Left ventricle myocardium inferior (tissue), 1 donor: Measurements from ENCODE around the gene HOTAIR. TPM values are rescaled to one million over a fixed set of nuclear protein-coding genes. Genes with fewer than 3 reads are reported as not detected.

Source experiments
- DNase-seq: peaks from one replicate; pipeline ENCODE4 v3.0.0-alpha.2; 2020
- H3K27ac ChIP-seq: fragments of 200-600 bp; replicated peaks from 2 replicates; pipeline ENCODE4 v1.8.0; 2021
- H3K27me3 ChIP-seq: fragments of 200-600 bp; 2 replicates; pipeline ENCODE4 v1.8.0; 2021; ENCODE audit warnings: low read depth
- H3K36me3 ChIP-seq: fragments of 200-600 bp; 2 replicates; pipeline ENCODE4 v1.8.0; 2021
- H3K4me1 ChIP-seq: fragments of 200-600 bp; 2 replicates; pipeline ENCODE4 v1.8.0; 2021
- H3K4me3 ChIP-seq: fragments of 200-600 bp; 2 replicates; pipeline ENCODE4 v1.8.0; 2021; ENCODE audit warnings: mild to moderate bottlenecking, moderate library complexity
- H3K9me3 ChIP-seq: fragments of 200-600 bp; replicated peaks from 2 replicates; pipeline ENCODE4 v1.8.0; 2021
- intact Hi-C: fragments of 100-400 bp; cut with micrococcal nuclease; formaldehyde crosslinking; loops from one replicate; pipeline ENCODE4 v1.11.0; 2022
- total RNA-seq: library from RNA; stranded (reverse); fragmentation: NEBNext Ultra II Directional; extraction: Animal tissue kit (Norgen Biotek cat#: 25700); gene quantifications from one replicate; pipeline ENCODE4 v1.2.1, GENCODE V29; 2021
- TF ChIP-seq, protein P1 (sequence below): fragments of 200-600 bp; IDR thresholded peaks from 2 replicates; pipeline ENCODE4 v1.8.0; 2021; ENCODE audit warnings: antibody characterized with exemption, mild to moderate bottlenecking, borderline replicate concordance
- donor health status: DM: no; HTN: yes; CAD: no; lungs with severe emphysema.

HOTAIR gene
- total RNA-seq, 1 donor from 2014 or later, result not detected

DNA sequence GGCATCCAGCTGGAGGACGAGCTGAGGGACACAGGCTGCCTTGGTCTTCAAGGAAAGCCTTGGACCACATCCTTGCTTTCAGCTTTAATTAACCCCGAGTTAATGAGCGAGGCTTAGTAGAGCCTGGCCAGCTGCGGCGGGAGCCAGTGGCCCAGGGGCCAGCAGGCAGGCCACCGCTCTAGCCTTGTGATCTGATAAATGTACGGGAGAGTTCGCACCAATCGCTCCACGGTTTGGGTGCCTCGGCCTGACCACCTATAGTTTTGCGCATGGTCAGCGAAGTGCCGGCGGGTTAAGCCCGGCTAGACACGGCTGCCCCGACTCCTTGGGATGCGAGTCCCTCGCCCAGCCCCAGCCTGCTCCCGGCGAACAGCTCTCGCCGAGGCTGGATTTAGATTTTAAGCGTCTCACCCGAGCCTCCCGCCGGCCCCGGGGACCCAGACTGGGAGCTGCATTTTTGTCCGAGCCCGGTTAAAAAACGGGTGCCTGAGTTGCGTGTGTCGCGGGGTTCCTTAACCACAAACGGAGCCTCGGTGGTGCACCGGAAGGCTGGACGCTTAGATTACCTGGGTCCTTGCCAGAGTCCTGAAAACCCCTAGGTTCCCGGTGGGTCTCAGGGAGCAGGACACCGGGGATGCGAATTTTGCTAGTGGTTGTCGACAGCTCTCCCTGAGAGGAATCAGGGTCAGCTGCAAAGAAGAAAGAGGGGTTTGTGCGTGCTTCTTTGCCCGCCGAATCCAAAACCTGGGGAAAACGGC is 23.0 kb downstream of the HOTAIR start:
- H3K36me3 ChIP-seq, result no peaks in the 10 kb centered on the region
- no peak overlapping the region for H3K27ac ChIP-seq
- TF ChIP-seq, protein P1, sequence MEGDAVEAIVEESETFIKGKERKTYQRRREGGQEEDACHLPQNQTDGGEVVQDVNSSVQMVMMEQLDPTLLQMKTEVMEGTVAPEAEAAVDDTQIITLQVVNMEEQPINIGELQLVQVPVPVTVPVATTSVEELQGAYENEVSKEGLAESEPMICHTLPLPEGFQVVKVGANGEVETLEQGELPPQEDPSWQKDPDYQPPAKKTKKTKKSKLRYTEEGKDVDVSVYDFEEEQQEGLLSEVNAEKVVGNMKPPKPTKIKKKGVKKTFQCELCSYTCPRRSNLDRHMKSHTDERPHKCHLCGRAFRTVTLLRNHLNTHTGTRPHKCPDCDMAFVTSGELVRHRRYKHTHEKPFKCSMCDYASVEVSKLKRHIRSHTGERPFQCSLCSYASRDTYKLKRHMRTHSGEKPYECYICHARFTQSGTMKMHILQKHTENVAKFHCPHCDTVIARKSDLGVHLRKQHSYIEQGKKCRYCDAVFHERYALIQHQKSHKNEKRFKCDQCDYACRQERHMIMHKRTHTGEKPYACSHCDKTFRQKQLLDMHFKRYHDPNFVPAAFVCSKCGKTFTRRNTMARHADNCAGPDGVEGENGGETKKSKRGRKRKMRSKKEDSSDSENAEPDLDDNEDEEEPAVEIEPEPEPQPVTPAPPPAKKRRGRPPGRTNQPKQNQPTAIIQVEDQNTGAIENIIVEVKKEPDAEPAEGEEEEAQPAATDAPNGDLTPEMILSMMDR, result no peak
- no peak overlapping the region for H3K4me3 ChIP-seq
- no peak for DNase-seq
- H3K27me3 ChIP-seq, result peaks cover 100% of the 10 kb centered on the region
- H3K4me1 ChIP-seq, result peaks cover 12% of the 10 kb centered on the region
- intact Hi-C loops, result no loop called here
- no peaks in the 10 kb centered on the region for H3K9me3 ChIP-seq

DNA sequence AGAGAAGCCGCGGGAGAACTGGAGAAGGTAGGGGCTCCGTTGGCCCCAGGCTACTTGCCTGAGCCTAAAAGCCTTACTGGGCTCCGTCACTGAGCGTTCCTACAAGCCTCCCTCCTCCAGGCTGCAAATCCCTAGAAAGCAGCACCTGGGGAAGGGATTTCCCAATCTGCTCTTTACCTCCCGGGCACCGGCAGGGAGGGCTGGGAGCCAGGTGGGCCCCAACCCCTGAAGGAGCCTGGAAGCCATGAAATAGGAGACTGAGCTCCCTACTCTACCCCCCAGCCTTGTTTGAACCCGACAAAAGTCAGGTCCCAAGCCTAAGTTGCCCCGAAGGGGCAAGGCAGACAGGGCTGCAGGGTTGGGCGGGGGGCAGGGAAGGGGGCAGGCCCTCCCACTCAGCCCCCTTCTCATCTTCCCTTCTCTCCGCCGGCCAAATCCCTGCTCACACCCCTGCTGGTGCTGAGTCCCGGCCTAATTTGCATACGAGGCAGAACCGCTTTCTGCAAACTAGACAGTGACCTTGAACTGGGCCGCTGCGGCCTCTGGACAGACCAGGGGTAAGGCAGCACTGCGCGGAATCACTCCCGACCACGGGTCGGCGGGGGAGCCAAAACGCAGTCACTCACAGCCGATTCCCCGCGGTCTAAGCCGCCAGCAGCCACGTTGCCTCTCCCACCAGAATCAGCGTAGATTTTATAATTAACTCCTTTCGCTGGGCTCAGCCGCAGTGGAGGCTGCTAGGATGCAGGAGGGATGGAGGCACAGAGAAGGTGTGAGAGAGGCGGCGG is 23.8 kb downstream of the HOTAIR start:
- DNase-seq, result no peak
- peaks cover 100% of the 10 kb centered on the region for H3K27me3 ChIP-seq
- peaks cover 12% of the 10 kb centered on the region for H3K4me1 ChIP-seq

DNA sequence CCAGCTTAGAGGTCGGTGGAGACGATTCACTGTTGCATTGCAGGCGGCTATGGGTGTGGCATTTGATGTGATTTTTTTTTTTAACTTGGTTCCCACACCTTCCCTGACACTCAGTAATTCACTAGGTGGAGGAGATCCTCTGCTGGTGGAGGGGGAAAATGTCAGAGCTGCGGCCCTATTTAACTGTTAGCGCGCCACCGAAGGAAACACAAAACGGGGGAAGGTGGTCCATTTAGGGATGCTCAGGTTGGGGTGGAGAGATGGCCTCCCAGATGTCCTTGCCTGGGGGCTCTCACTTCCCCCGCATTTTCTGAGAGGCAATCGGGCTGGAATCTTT is 24.3 kb downstream of the HOTAIR start:
- Histone ChIP-seq H3K9me3 (no peaks in the 10 kb centered on the region), H3K4me3 (no peak overlapping the region), H3K36me3 (no peaks in the 10 kb centered on the region), H3K27me3 (peaks cover 100% of the 10 kb centered on the region), H3K4me1 (peaks cover 12% of the 10 kb centered on the region), H3K27ac (no peak overlapping the region)
- intact Hi-C loops, result no loop called here
- no peak for DNase-seq
- TF ChIP-seq, protein P1, result no peak

More for the DNA sequence above, 23.8 kb downstream of the HOTAIR start:
- H3K36me3 ChIP-seq, result no peaks in the 10 kb centered on the region
- intact Hi-C loops, result no loop called here
- no peaks in the 10 kb centered on the region for H3K9me3 ChIP-seq
- TF ChIP-seq, protein P1, result no peak
- H3K4me3 ChIP-seq, result no peak overlapping the region
- H3K27ac ChIP-seq, result no peak overlapping the region

DNA sequence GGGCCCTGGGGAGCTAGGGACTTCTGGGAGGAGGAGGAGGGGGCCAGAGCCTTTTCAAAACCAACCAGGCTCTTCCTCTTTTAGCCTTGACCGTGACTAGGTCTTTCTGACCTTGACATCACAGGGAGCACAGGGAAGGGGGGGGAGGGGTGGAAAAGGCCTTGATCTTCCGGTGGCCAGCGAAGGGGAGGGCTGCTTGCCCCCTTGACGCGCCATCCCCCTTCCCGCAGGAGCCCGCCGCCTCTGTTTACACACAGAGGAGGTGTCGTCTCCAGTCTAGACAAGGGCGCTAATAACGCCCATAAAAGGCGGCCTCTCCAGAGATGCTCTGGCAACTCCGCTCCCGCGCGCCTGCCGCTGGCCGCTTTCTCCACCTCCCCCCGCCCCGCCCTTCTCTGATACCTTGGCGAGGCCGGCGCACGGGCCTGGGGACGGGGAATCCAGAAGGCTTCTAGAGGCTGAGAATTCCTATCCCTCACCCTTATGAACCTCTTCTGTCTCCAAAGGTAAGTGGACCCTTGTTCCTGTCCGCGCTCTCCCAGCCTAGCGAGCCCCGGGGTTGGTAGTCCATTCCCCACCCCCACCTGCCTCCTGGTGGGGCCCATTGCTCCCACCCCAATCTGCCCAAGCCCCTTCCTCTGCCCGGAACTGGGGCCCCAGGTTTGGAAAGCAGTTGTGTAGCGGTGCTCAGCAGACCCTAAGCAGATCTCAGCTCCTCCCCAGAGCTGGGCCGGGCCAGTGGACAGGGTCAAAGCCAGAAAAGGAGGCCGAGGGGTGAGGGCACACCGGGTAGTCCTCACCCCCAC is 24.9 kb downstream of the HOTAIR start:
- H3K4me3 ChIP-seq, result no peak overlapping the region
- no peak overlapping the region for H3K27ac ChIP-seq
- no peaks in the 10 kb centered on the region for H3K36me3 ChIP-seq
- no peak for DNase-seq
- H3K4me1 ChIP-seq, result peaks cover 12% of the 10 kb centered on the region
- intact Hi-C loops, result no loop called here
- TF ChIP-seq, protein P1, result no peak
- peaks cover 100% of the 10 kb centered on the region for H3K27me3 ChIP-seq
- H3K9me3 ChIP-seq, result no peaks in the 10 kb centered on the region
